ENCODE data around the gene MLEC.

GRCh38 chr12:120651821-120652220 is 35.1 kb upstream of the MLEC start:
- TF ChIP-seq POLR2A (IDR thresholded peaks at IDR 0.05; ENCODE audit: low read length) = no peak
- TF ChIP-seq GATA1 (IDR thresholded peaks at IDR 0.05; ENCODE audit: low read depth, low read length) = no peak
